IMR-90 (cell line): ENCODE measurements around the gene EFNA5.

Experiments used
- MAFK ChIP-seq: IDR thresholded peaks from 2 replicates; pipeline ENCODE4 v1.6.1; 2012; ENCODE audit warnings: low read depth, low read length, improper control_type of control experiment
- MAZ ChIP-seq: IDR thresholded peaks from 2 replicates; pipeline ENCODE4 v1.6.1; 2012; ENCODE audit warnings: low read depth, mild to moderate bottlenecking, low read length, improper control_type of control experiment, moderate library complexity, borderline replicate concordance
- MXI1 ChIP-seq: IDR thresholded peaks from 2 replicates; pipeline ENCODE4 v1.6.1; 2012; ENCODE audit warnings: low read depth, mild to moderate bottlenecking, low read length, moderate library complexity, borderline replicate concordance
- NFE2L2 ChIP-seq: fragments of 150-350 bp; IDR thresholded peaks from 2 replicates; pipeline ENCODE4 v1.6.1; 2016; ENCODE audit warnings: low read depth, mild to moderate bottlenecking, low read length
- POLR2A ChIP-seq: IDR thresholded peaks from 2 replicates; pipeline ENCODE4 v1.6.1; 2012; ENCODE audit warnings: mild to moderate bottlenecking, low read depth, low read length
- RAD21 ChIP-seq: IDR thresholded peaks from 2 replicates; pipeline ENCODE4 v1.6.1; 2012; ENCODE audit warnings: low read length, improper control_type of control experiment
- SMC3 ChIP-seq: fragments of 150-350 bp; IDR thresholded peaks from 2 replicates; pipeline ENCODE4 v1.6.1; 2016; ENCODE audit warnings: low read depth, mild to moderate bottlenecking, antibody characterized with exemption, low read length, moderate library complexity
- TF ChIP-seq, protein P1 (sequence below): conservative IDR thresholded peaks from 2 replicates; pipeline ENCODE4 v1.5.1; 2012; ENCODE audit warnings: mild to moderate bottlenecking, low read depth, low read length, improper control_type of control experiment

DNA sequence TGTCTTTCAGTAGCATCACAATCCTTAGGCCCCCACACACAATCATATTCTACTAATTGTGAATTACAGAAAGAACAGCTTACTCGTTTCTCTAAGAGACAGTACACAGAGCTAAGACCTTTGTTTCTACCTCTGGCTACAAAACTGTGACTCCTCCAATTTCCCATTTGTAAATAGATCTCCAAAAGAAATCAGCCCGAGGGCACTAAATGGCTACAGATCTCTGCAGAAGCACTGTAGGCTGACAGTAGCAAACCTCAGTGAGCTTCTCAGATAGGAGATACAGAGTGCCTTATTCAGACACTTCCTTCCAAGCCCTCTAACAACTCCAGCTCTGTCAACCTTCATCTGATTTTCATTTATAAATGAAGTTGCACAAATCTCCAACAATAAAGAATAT is 51.0 kb downstream of the EFNA5 start:
- TF ChIP-seq, protein P1, sequence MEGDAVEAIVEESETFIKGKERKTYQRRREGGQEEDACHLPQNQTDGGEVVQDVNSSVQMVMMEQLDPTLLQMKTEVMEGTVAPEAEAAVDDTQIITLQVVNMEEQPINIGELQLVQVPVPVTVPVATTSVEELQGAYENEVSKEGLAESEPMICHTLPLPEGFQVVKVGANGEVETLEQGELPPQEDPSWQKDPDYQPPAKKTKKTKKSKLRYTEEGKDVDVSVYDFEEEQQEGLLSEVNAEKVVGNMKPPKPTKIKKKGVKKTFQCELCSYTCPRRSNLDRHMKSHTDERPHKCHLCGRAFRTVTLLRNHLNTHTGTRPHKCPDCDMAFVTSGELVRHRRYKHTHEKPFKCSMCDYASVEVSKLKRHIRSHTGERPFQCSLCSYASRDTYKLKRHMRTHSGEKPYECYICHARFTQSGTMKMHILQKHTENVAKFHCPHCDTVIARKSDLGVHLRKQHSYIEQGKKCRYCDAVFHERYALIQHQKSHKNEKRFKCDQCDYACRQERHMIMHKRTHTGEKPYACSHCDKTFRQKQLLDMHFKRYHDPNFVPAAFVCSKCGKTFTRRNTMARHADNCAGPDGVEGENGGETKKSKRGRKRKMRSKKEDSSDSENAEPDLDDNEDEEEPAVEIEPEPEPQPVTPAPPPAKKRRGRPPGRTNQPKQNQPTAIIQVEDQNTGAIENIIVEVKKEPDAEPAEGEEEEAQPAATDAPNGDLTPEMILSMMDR = no peak
- TF ChIP-seq MXI1 (no peak), MAFK (no peak), SMC3 (no peak), POLR2A (no peak), NFE2L2 (no peak), MAZ (no peak), RAD21 (no peak)
